Panc1 (cell line): ENCODE measurements around the gene CBX4. TPM values are rescaled to one million over a fixed set of nuclear protein-coding genes. Genes with fewer than 3 reads are reported as not detected.

Experiments used
- ATAC-seq: fragments of 200-7000 bp; cut with Tn5 transposase; 2 replicates; pipeline ENCODE4 v1.9.1; 2020; ENCODE audit warnings: mild to moderate bottlenecking, moderate library complexity
- BruUV-seq: library from RNA; stranded (reverse); fragments of 400-500 nt; replicated peaks from 2 replicates; lab custom pipeline; 2021; lab: Mats Ljungman, UMichigan
- CTCF ChIA-PET: fragments of 300-600 bp; sonication (Branson Sonifier 250); formaldehyde crosslinking; loops from one replicate; lab custom pipeline; 2022; ENCODE audit warnings: antibody characterized with exemption; lab: Charles Lee
- POLR2A ChIA-PET: fragments of 300-600 bp; sonication (Branson Sonifier 250); formaldehyde crosslinking; loops from one replicate; lab custom pipeline; 2022; ENCODE audit warnings: antibody characterized with exemption; lab: Charles Lee
- DNase-seq: peaks from one replicate; pipeline ENCODE4 v3.0.0-alpha.2; 2010; ENCODE audit warnings: low read depth, low spot score
- H3K27ac ChIP-seq: 2 replicates; pipeline ENCODE4 v1.5.1; 2011; ENCODE audit warnings: mild to moderate bottlenecking, low read length, inconsistent platforms
- H3K27me3 ChIP-seq: fragments of 200-500 bp; sonication (Bioruptor generic); 2 replicates; pipeline ENCODE4 v1.6.0; 2014; ENCODE audit warnings: low read length, inconsistent platforms; ENCODE audit not compliant: control insufficient read depth, insufficient read depth
- H3K36me3 ChIP-seq: fragments of 200-500 bp; sonication (Bioruptor generic); 2 replicates; pipeline ENCODE4 v1.5.1; 2014; ENCODE audit warnings: inconsistent platforms, mild to moderate bottlenecking, low read length, moderate library complexity; ENCODE audit not compliant: control insufficient read depth, insufficient read depth
- H3K4me1 ChIP-seq: 2 replicates; pipeline ENCODE4 v1.5.1; 2011; ENCODE audit warnings: inconsistent platforms, mild to moderate bottlenecking, low read length, moderate library complexity; ENCODE audit not compliant: control insufficient read depth, insufficient read depth
- H3K4me3 ChIP-seq, 2 experiments: 2 replicates each; pipeline ENCODE4 v1.5.1; 2011 to 2012; ENCODE audit warnings: low read depth in 2 of 2, low read length in 2 of 2, mild to moderate bottlenecking in 2 of 2, inconsistent platforms in 1 of 2, moderate library complexity in 1 of 2
- H3K9me3 ChIP-seq: fragments of 200-500 bp; sonication (Bioruptor generic); 2 replicates; pipeline ENCODE4 v1.5.1; 2014; ENCODE audit warnings: low read depth, mild to moderate bottlenecking, inconsistent platforms, low read length, moderate library complexity; ENCODE audit not compliant: control insufficient read depth, insufficient read depth
- CTCF ChIP-seq: fragments of 450-650 bp; IDR thresholded peaks from 2 replicates; pipeline ENCODE4 v1.5.1; 2017; ENCODE audit warnings: mild to moderate bottlenecking
- POLR2AphosphoS5 ChIP-seq: IDR thresholded peaks from 2 replicates; pipeline ENCODE4 v1.6.1; 2012; ENCODE audit warnings: mild to moderate bottlenecking, low read depth, low read length, moderate library complexity
- REST ChIP-seq, 2 experiments: IDR thresholded peaks; 2 replicates each; pipeline ENCODE4 v1.6.1; 2011 to 2012; ENCODE audit warnings: low read depth in 2 of 2, control low read depth in 1 of 2, low read length in 1 of 2, mild to moderate bottlenecking in 1 of 2, moderate library complexity in 1 of 2; ENCODE audit not compliant: insufficient read depth in 1 of 2
- SIN3A ChIP-seq: IDR thresholded peaks from 2 replicates; pipeline ENCODE4 v1.6.1; 2012; ENCODE audit warnings: low read depth, mild to moderate bottlenecking, low read length, moderate library complexity, borderline replicate concordance; ENCODE audit not compliant: insufficient read depth
- TCF7L2 ChIP-seq: IDR thresholded peaks from 2 replicates; pipeline ENCODE4 v1.6.1; 2011; ENCODE audit warnings: mild to moderate bottlenecking, low read depth, low read length, inconsistent platforms
- in situ Hi-C: cut with HindIII; loops from 2 replicates; pipeline ENCODE4 v1.10.0; 2016; ENCODE audit warnings: low sequenced_read_pairs, low pct_unique_long_range_greater_than_20kb
- intact Hi-C: fragments of 100-400 bp; cut with micrococcal nuclease; formaldehyde crosslinking; loops from one replicate; pipeline ENCODE4 v1.10.0; 2022; ENCODE audit not compliant: unreplicated experiment
- total RNA-seq: library from RNA; stranded (reverse); gene quantifications from one replicate; pipeline ENCODE4 v1.2.1, GENCODE V29; 2021; ENCODE audit not compliant: unreplicated experiment

Gene CBX4
- total RNA-seq, 1 experiment from 2014 or later = 48.6 TPM

GRCh38 chr17:79850571-79851460, 11.6 kb upstream of the CBX4 start:
- Histone ChIP-seq H3K36me3 (no peaks in the 10 kb centered on the region), H3K4me1 (no peaks in the 10 kb centered on the region), H3K27me3 (no peaks in the 10 kb centered on the region), H3K4me3 (no peak overlapping the region), H3K27ac (no peak overlapping the region), H3K9me3 (no peaks in the 10 kb centered on the region)
- ChIA-PET POLR2A (no interaction called here), CTCF (no interaction called here)
- in situ Hi-C loops (loop anchor here (25.0 kb wide), 1 partner anchor 136 kb away; no protein-coding TSS in a partner anchor), intact Hi-C loops (no loop called here)
- TF ChIP-seq SIN3A (no peak), POLR2AphosphoS5 (no peak), CTCF (no peak), TCF7L2 (no peak)
- ATAC-seq = peak; percentile 22; the same call in 1 of the 2 replicates
- DNase-seq = no peak
- BruUV-seq = no TSS peak

DNA sequence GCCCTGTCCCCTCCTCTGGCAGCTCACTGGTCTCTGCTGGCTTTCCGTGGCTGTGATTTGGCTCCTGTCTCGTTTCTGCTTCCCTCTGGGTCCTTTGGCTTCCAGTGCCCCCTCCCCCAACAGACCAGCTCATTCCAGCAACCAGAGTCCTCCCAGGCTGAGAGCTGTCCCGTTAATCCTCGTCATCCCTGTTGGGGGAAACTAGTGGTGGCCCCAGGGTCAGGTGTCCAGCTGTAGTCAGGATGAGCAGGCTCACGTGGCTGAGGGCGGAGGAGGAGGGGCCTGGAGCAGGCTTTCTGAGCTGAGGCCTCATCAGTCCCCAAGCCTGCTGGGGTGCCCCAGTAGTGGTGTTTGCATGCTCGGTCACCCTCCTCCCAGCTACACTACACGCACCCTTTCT, 10.7 kb upstream of the CBX4 start:
- TF ChIP-seq SIN3A = no peak
- intact Hi-C loops = loop anchor here (10.0 kb wide), 1 partner anchor 65 kb away; no protein-coding TSS in a partner anchor
- no peak overlapping the region for H3K27ac ChIP-seq

GRCh38 chr17:79848370-79848766, 9.1 kb upstream of the CBX4 start:
- no peak overlapping the region for H3K27ac ChIP-seq
- peaks cover 8% of the 10 kb centered on the region for H3K4me1 ChIP-seq
- H3K4me3 ChIP-seq = no peak overlapping the region
- no peaks in the 10 kb centered on the region for H3K27me3 ChIP-seq
- ChIA-PET POLR2A (no interaction called here), CTCF (no interaction called here)
- no peak for ATAC-seq
- in situ Hi-C loops (no loop called here), intact Hi-C loops (loop anchor here (10.0 kb wide), 1 partner anchor 66 kb away; no protein-coding TSS in a partner anchor)
- TF ChIP-seq POLR2AphosphoS5 (no peak), REST (IDR thresholded peaks at IDR 0.05; ENCODE audit: insufficient read depth in 1 of 2, low read depth in 2 of 2, low read length in 1 of 2) (no peak), TCF7L2 (no peak), SIN3A (no peak), CTCF (no peak)
- DNase-seq = no peak
- BruUV-seq = no TSS peak
- no peaks in the 10 kb centered on the region for H3K9me3 ChIP-seq
- H3K36me3 ChIP-seq = no peaks in the 10 kb centered on the region

More for the DNA sequence above, 10.7 kb upstream of the CBX4 start:
- POLR2A ChIA-PET = interaction anchor here (0.6 kb wide), 1 partner anchor 80 kb away, joined by 3 read pairs; no protein-coding TSS in a partner anchor
- DNase-seq (no peak), ATAC-seq (no peak)
- Histone ChIP-seq H3K36me3 (no peaks in the 10 kb centered on the region), H3K4me3 (no peak overlapping the region), H3K9me3 (no peaks in the 10 kb centered on the region), H3K27me3 (no peaks in the 10 kb centered on the region), H3K4me1 (peaks cover 8% of the 10 kb centered on the region)
- in situ Hi-C loops = loop anchor here (25.0 kb wide), 1 partner anchor 137 kb away; no protein-coding TSS in a partner anchor
- CTCF ChIA-PET = interaction anchor here (0.7 kb wide), 1 partner anchor 8 kb away, joined by 3 read pairs; no protein-coding TSS in a partner anchor
- BruUV-seq = no TSS peak
